ENCODE measurements around the gene CXCL10. TPM values are rescaled to one million over a fixed set of nuclear protein-coding genes. Genes with fewer than 3 reads are reported as not detected.

Gene CXCL10
- total and polyA plus RNA-seq, 2 of the 4 experiments (the other 2 are of a cell fraction): 0.15 to 0.18 TPM

- intact Hi-C loops (cut with micrococcal nuclease) (no loop called here), dilution Hi-C loops (cut with HindIII; ENCODE audit: low sequenced_read_pairs, unreplicated experiment) (no loop called here), in situ Hi-C loops (cut with MboI; ENCODE audit: low sequenced_read_pairs) (loop anchor here (5.0 kb wide), 1 partner anchor 70 kb away; no protein-coding TSS in a partner anchor)
- Histone ChIP-seq H4K5ac (ENCODE audit: low read depth, low read length) (no peak overlapping the region), H4K20me1 (ENCODE audit: insufficient read depth, low read length) (no peaks in the 10 kb centered on the region), H2BK120ac (ENCODE audit: low read depth, low read length) (peak overlapping the region; percentile 40; the same call in 1 of the 2 replicates), H3K4me1 (ENCODE audit: control insufficient read depth, insufficient read depth, low read length) (peaks cover 3% of the 10 kb centered on the region; the same call in 1 of the 2 replicates), H3K9me3 (ENCODE audit: control insufficient read depth, insufficient read depth, low read length) (no peaks in the 10 kb centered on the region), H3K36me3 (ENCODE audit: control insufficient read depth, insufficient read depth, low read length) (no peaks in the 10 kb centered on the region), H3K27me3 (ENCODE audit: control insufficient read depth, insufficient read depth, low read length) (no peaks in the 10 kb centered on the region), H3K27ac (ENCODE audit: insufficient read depth, low read length) (no peak overlapping the region), H3K4ac (ENCODE audit: low read depth, low read length) (no peak overlapping the region), H2AK5ac (ENCODE audit: low read depth, low read length) (no peak overlapping the region), H3K4me3 (ENCODE audit: insufficient read depth, low read depth, low read length) (no peak overlapping the region), H3K9ac (ENCODE audit: low read depth, low read length) (no peak overlapping the region), H4K91ac (ENCODE audit: insufficient read depth, low read depth, low read length) (no peak overlapping the region), H3K56ac (ENCODE audit: extremely low read depth, insufficient read depth, low read length) (no peak overlapping the region), H2BK5ac (ENCODE audit: low read depth, low read length, poor library complexity, severe bottlenecking) (no peak overlapping the region), H2BK20ac (ENCODE audit: low read depth, low read length) (no peak overlapping the region), H2AFZ (replicated peaks; ENCODE audit: low read length, poor library complexity) (no peak overlapping the region), H2AK9ac (replicated peaks; ENCODE audit: low read depth, low read length, poor library complexity) (no peak overlapping the region), H3K23ac (ENCODE audit: low read depth, low read length) (no peak overlapping the region), H4K8ac (ENCODE audit: low read depth in 2 of 2, low read length in 2 of 2) (no peak overlapping the region; a peak in 1 of 4 replicates), H2BK15ac (ENCODE audit: low read depth, low read length) (no peak overlapping the region), H3K4me2 (ENCODE audit: low read depth, low read length) (no peak overlapping the region), H3K14ac (replicated peaks; ENCODE audit: low read depth, low read length) (no peak overlapping the region), H3K9me1 (ENCODE audit: insufficient read depth, low read length) (no peaks in the 10 kb centered on the region), H3K18ac (ENCODE audit: low read depth, low read length) (no peak overlapping the region), H3K79me1 (ENCODE audit: low read depth in 1 of 2, low read length in 2 of 2) (no peaks in the 10 kb centered on the region)
- ChIA-PET POLR2A (ENCODE audit: unreplicated experiment) (no interaction called here), CTCF (no interaction called here)
- no CpG with 5 or more reads among the region's 1 CpG for WGBS, 2 experiments (ENCODE audit: extremely low coverage in 2 of 2, insufficient read length in 1 of 2)
- no peak for DNase-seq
- TF ChIP-seq CEBPB (IDR thresholded peaks at IDR 0.05; ENCODE audit: low read depth, low read length) (no peak), CTCF (conservative IDR thresholded peaks at IDR 0.05; ENCODE audit: low read depth, low read length) (no peak), USF2 (IDR thresholded peaks at IDR 0.05; ENCODE audit: low read depth, low read length) (no peak), MXI1 (IDR thresholded peaks at IDR 0.05; ENCODE audit: borderline replicate concordance, low read depth, low read length) (no peak), SMC3 (IDR thresholded peaks at IDR 0.05; ENCODE audit: low read depth, low read length) (no peak), MAFK (IDR thresholded peaks at IDR 0.05; ENCODE audit: low read depth, low read length) (no peak), POLR2A (IDR thresholded peaks at IDR 0.05; ENCODE audit: low read depth, low read length) (no peak)
- ATAC-seq (ENCODE audit: low read depth): no peak
- BruUV-seq (replicated peaks): no TSS peak
Measured at GRCh38 chr4:75997081-75997480, 26.2 kb downstream of the CXCL10 start.
